AG04450 (cell line): Measurements from ENCODE around the gene BNC2. TPM values are rescaled to one million over a fixed set of nuclear protein-coding genes. Genes with fewer than 3 reads are reported as not detected.

Experiments used
- CTCF ChIA-PET: fragments of 300-600, 350-600 bp; formaldehyde crosslinking; extraction: SDS; loops from one replicate; lab custom pipeline; 2022; ENCODE audit warnings: antibody characterized with exemption, inconsistent platforms; lab: Charles Lee
- POLR2A ChIA-PET: fragments of 350-600 bp; formaldehyde crosslinking; extraction: SDS; loops from one replicate; lab custom pipeline; 2021; ENCODE audit warnings: antibody characterized with exemption, inconsistent platforms; lab: Yijun Ruan, JAX
- DNase-seq: peaks from one replicate; pipeline ENCODE4 v3.0.0-alpha.2; 2011; ENCODE audit warnings: low read depth, low spot score
- H3K27ac ChIP-seq: one replicate; pipeline ENCODE4 v1.5.1; 2012; ENCODE audit warnings: low read depth, low read length, control low read depth
- H3K27me3 ChIP-seq: one replicate; pipeline ENCODE4 v1.6.0; 2012; ENCODE audit warnings: low read length; ENCODE audit not compliant: control insufficient read depth, insufficient read depth
- H3K4me3 ChIP-seq: 2 replicates; pipeline ENCODE4 v1.5.1; 2011; ENCODE audit warnings: mild to moderate bottlenecking, low read depth, low read length, control low read depth
- H3K9me3 ChIP-seq: 2 replicates; pipeline ENCODE4 v1.5.1; 2012; ENCODE audit warnings: low read length; ENCODE audit not compliant: control insufficient read depth, insufficient read depth
- CTCF ChIP-seq: IDR thresholded peaks from 2 replicates; pipeline ENCODE4 v1.5.1; 2011; ENCODE audit warnings: low read depth, low read length, control low read depth, inconsistent platforms
- polyA plus RNA-seq: library from polyadenylated mRNA; depleted of rRNA; stranded (reverse); fragments of >200 nt; gene quantifications from 2 replicates; pipeline ENCODE4 v1.2.3, GENCODE V29; 2011

The BNC2 gene
- polyA plus RNA-seq, 1 experiment, result 49.0 TPM

- Histone ChIP-seq H3K27ac (no peak overlapping the region), H3K9me3 (no peaks in the 10 kb centered on the region; the same call in 1 of the 2 replicates), H3K27me3 (no peaks in the 10 kb centered on the region), H3K4me3 (no peak overlapping the region)
- ChIA-PET CTCF (no interaction called here), POLR2A (no interaction called here)
- no peak for DNase-seq
- no peak for TF ChIP-seq CTCF
Observed at GRCh38 chr9:16434526-16434925, 435.9 kb downstream of the BNC2 start.

- ChIA-PET POLR2A (no interaction called here), CTCF (no interaction called here)
- H3K27ac ChIP-seq, result no peak overlapping the region
- TF ChIP-seq CTCF, result no peak
- DNase-seq, result no peak
- H3K27me3 ChIP-seq, result no peaks in the 10 kb centered on the region
- H3K9me3 ChIP-seq, result no peaks in the 10 kb centered on the region
- H3K4me3 ChIP-seq, result no peak overlapping the region
Observed at GRCh38 chr9:16433494-16433893, 437.0 kb downstream of the BNC2 start.

GRCh38 chr9:16431666-16432392, 438.6 kb downstream of the BNC2 start:
- Histone ChIP-seq H3K27me3 (no peaks in the 10 kb centered on the region), H3K4me3 (no peak overlapping the region), H3K27ac (no peak overlapping the region), H3K9me3 (no peaks in the 10 kb centered on the region)
- TF ChIP-seq CTCF, result no peak
- CTCF ChIA-PET, result no interaction called here
- POLR2A ChIA-PET, result no interaction called here
- no peak for DNase-seq

GRCh38 chr9:16429671-16430070, 440.8 kb downstream of the BNC2 start:
- no peak for TF ChIP-seq CTCF
- no peak for DNase-seq
- Histone ChIP-seq H3K27me3 (no peaks in the 10 kb centered on the region), H3K27ac (no peak overlapping the region), H3K4me3 (no peak overlapping the region), H3K9me3 (no peaks in the 10 kb centered on the region)
- ChIA-PET CTCF (no interaction called here), POLR2A (no interaction called here)

- Histone ChIP-seq H3K27ac (no peak overlapping the region), H3K27me3 (no peaks in the 10 kb centered on the region), H3K4me3 (no peak overlapping the region), H3K9me3 (no peaks in the 10 kb centered on the region)
- DNase-seq, result no peak
- POLR2A ChIA-PET, result no interaction called here
- no peak for TF ChIP-seq CTCF
- CTCF ChIA-PET, result no interaction called here
Observed at GRCh38 chr9:16427873-16428427, 442.5 kb downstream of the BNC2 start.
